BLaER1 treated with 17β-estradiol and CSF1 and Interleukin-3, amounts not matched to agents 10 nM and 100 nM (cell line): Measurements from ENCODE around the gene KDM4C.
A peak's percentile ranks its signal among the peaks of the same experiment; 100 is the strongest.

Experiments used
- H3K27ac ChIP-seq, 11 experiments: shearing (Covaris generic); formaldehyde crosslinking; 2 replicates each; pipeline ENCODE4 v1.8.1; 2022
- H3K27me3 ChIP-seq, 11 experiments: shearing (Covaris generic); formaldehyde crosslinking; 2 replicates each; pipeline ENCODE4 v1.8.1; 2022
- H3K36me3 ChIP-seq, 11 experiments: shearing (Covaris generic); formaldehyde crosslinking; 2 replicates each; pipeline ENCODE4 v1.8.1; 2022
- H3K4me1 ChIP-seq, 10 experiments: shearing (Covaris generic); formaldehyde crosslinking; 2 replicates each; pipeline ENCODE4 v1.8.1; 2022
- H3K4me2 ChIP-seq, 11 experiments: shearing (Covaris generic); formaldehyde crosslinking; 2 replicates each; pipeline ENCODE4 v1.8.1; 2022
- H3K4me3 ChIP-seq, 10 experiments: shearing (Covaris generic); formaldehyde crosslinking; 2 replicates each; pipeline ENCODE4 v1.8.1; 2022
- H3K9ac ChIP-seq, 11 experiments: shearing (Covaris generic); formaldehyde crosslinking; 2 replicates each; pipeline ENCODE4 v1.8.1; 2022
- H3K9me3 ChIP-seq, 11 experiments: shearing (Covaris generic); formaldehyde crosslinking; replicated peaks in 1 of 11; 2 replicates each; pipeline ENCODE4 v1.8.1; 2022
- H4K20me1 ChIP-seq, 11 experiments: shearing (Covaris generic); formaldehyde crosslinking; 2 replicates each; pipeline ENCODE4 v1.8.1; 2022
- Cebpa-rat ChIP-seq, 11 experiments: shearing (Covaris generic); IDR thresholded peaks; 2 replicates each; pipeline ENCODE4 v1.8.1; 2022

KDM4C gene

DNA sequence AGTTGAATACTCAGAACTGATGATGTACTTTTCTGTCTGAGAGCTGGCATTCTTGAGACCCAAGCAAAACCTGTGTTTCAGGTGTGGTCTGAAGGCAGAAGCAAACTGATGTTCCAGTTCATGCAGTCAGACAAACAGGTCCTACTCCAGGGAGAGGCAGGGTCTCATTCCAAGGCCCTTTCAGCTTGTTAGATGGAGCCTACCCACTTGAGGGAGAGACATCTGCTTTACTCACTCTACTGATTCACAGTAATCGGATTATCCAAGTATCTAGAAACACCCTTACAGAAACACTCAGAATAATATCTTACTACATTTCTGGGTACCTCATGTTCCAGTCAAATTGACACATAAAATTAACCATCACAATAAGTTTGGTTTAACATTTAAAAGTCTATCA lies 207.8 kb downstream of the KDM4C start:
- H3K27ac ChIP-seq, result no peak overlapping the region
- H3K36me3 ChIP-seq, result peaks cover 0 to 21% (median 7%) of the 10 kb centered on the region in 11 experiments; a peak in 10 of 22 replicates
- H3K4me3 ChIP-seq, result no peak overlapping the region
- H3K4me2 ChIP-seq, result no peak overlapping the region
- no peaks in the 10 kb centered on the region for H3K9me3 ChIP-seq
- no peak overlapping the region for H3K9ac ChIP-seq
- no peak for TF ChIP-seq Cebpa-rat (IDR thresholded peaks at IDR 0.05)
- H3K4me1 ChIP-seq, result peaks cover 0 to 11% (median 2%) of the 10 kb centered on the region in 10 experiments; a peak in 9 of 20 replicates
- H3K27me3 ChIP-seq, result no peaks in the 10 kb centered on the region
- peaks cover 0 to 41% (median 0%) of the 10 kb centered on the region in 11 experiments; a peak in 3 of 22 replicates for H4K20me1 ChIP-seq

DNA sequence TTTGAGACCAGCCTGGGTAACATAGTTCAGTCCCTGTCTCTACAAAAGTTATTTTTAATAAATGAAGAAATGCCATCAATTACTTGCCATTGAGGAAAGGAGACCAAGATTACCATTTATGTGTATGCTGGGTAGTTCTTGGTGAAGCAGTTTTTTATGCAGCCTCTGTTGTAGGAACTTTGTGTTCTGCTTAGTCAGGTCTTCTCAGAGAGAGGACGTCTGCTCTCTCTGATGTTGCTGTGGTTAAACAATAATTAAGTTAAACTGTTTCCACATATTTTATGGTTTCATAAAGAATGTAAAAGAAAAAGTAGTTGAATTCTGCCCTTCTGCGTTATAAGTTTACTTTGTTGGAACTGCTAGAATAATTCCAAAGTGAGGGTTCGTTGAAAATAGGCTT lies 210.5 kb downstream of the KDM4C start:
- H3K27me3 ChIP-seq, result no peaks in the 10 kb centered on the region
- H3K9me3 ChIP-seq, result no peaks in the 10 kb centered on the region
- H3K4me2 ChIP-seq, result no peak overlapping the region
- H3K4me1 ChIP-seq, result peaks cover 0 to 9% (median 0%) of the 10 kb centered on the region in 10 experiments; a peak in 4 of 20 replicates
- peaks cover 0 to 10% (median 0%) of the 10 kb centered on the region in 11 experiments; a peak in 2 of 22 replicates for H3K36me3 ChIP-seq
- no peak overlapping the region for H3K4me3 ChIP-seq
- no peak overlapping the region for H3K27ac ChIP-seq
- no peak overlapping the region for H3K9ac ChIP-seq
- no peak for TF ChIP-seq Cebpa-rat (IDR thresholded peaks at IDR 0.05)
- peaks cover 0 to 36% (median 0%) of the 10 kb centered on the region in 11 experiments; a peak in 3 of 22 replicates for H4K20me1 ChIP-seq

DNA sequence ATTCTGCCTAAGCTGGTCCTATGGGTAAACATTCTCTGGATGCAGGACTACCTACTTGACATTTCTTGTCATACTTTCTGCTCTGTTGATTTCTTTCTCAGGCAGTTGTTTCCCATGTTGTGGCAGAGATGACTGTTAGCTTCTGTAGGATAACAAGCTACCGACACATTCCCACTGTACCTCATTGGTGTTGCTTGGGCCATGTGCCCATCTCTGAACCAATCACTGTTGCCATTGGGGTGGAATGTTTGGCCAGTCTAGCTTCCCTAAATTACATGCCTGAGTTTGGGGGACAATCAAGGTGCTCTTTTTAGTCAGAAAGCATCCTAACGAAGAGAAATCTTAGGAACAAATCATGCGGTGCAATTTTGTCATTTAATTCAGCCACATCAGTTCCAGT lies 212.0 kb downstream of the KDM4C start:
- Histone ChIP-seq H3K4me1 (peaks cover 0 to 16% (median 4%) of the 10 kb centered on the region in 10 experiments; a peak in 9 of 20 replicates), H3K4me3 (no peak overlapping the region), H3K9ac (no peak overlapping the region), H3K36me3 (peaks cover 0 to 11% (median 0%) of the 10 kb centered on the region in 11 experiments; a peak in 2 of 22 replicates), H3K27me3 (no peaks in the 10 kb centered on the region), H3K9me3 (no peaks in the 10 kb centered on the region), H3K4me2 (no peak overlapping the region), H3K27ac (no peak overlapping the region), H4K20me1 (peaks cover 0 to 39% (median 0%) of the 10 kb centered on the region in 11 experiments; a peak in 3 of 22 replicates)
- TF ChIP-seq Cebpa-rat (IDR thresholded peaks at IDR 0.05), result no peak

DNA sequence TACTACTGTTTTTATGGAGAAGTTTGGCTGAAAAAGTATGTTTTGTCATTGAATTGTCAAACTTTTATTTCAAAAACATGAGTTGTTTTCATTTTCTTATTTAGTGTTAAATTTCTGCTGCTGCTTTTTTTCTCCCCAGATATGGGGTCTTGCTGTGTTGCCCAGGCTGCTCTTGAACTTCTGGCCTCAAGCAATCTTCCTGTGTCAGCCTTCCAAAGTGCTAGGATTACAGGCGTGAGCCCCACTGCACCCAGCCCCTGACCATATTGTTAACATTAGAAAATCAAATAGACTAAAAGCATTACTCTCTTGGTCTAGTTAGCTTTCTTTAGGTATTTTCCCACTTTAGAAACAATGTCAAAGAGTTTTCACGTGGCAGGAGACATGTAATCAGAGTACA lies 215.3 kb downstream of the KDM4C start:
- TF ChIP-seq Cebpa-rat (IDR thresholded peaks at IDR 0.05), result no peak

DNA sequence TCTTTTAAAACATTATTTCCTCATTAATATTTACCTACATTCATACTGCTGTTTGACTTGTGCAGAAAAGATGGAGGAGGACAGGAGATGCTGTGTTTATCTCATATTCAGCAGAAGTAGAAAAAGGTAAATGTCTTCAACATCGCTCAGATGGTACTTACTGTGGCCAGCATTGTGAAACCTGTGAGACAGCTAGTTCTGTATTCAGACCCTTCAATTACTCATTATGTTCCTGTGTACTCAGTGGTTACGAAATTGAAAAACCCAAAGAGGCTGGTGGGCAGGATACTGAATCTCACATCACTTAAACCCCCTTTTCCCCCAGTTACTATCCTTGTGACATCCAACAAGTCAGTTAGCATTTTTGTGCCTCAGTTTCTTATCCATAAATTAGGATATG lies 216.0 kb downstream of the KDM4C start:
- Histone ChIP-seq H4K20me1 (peaks cover 0 to 39% (median 0%) of the 10 kb centered on the region in 11 experiments; a peak in 3 of 22 replicates), H3K4me2 (peak overlapping the region in 3 of 11 experiments; percentile 7 to 45 (median 15); a peak in 5 of 22 replicates), H3K9ac (no peak overlapping the region), H3K27me3 (no peaks in the 10 kb centered on the region), H3K9me3 (no peaks in the 10 kb centered on the region), H3K27ac (peak overlapping the region in 2 of 11 experiments; percentile 15 to 56; a peak in 1 of 22 replicates), H3K36me3 (peaks cover 0 to 21% (median 3%) of the 10 kb centered on the region in 11 experiments; a peak in 5 of 22 replicates), H3K4me1 (peaks cover 0 to 12% (median 0%) of the 10 kb centered on the region in 10 experiments; a peak in 8 of 20 replicates), H3K4me3 (no peak overlapping the region)
- no peak for TF ChIP-seq Cebpa-rat (IDR thresholded peaks at IDR 0.05)

More for the DNA sequence above, 215.3 kb downstream of the KDM4C start:
- peaks cover 0 to 41% (median 0%) of the 10 kb centered on the region in 11 experiments; a peak in 3 of 22 replicates for H4K20me1 ChIP-seq
- no peak overlapping the region for H3K4me3 ChIP-seq
- no peaks in the 10 kb centered on the region for H3K9me3 ChIP-seq
- no peaks in the 10 kb centered on the region for H3K27me3 ChIP-seq
- no peak overlapping the region for H3K9ac ChIP-seq
- peaks cover 0 to 14% (median 0%) of the 10 kb centered on the region in 11 experiments; a peak in 3 of 22 replicates for H3K36me3 ChIP-seq
- H3K4me1 ChIP-seq, result peaks cover 0 to 14% (median 2%) of the 10 kb centered on the region in 10 experiments; a peak in 9 of 20 replicates
- peak overlapping the region in 2 of 11 experiments; percentile 0 to 7; a peak in 1 of 22 replicates for H3K4me2 ChIP-seq
- H3K27ac ChIP-seq, result peak overlapping the region in 2 of 11 experiments; percentile 28 to 56; a peak in 3 of 22 replicates

DNA sequence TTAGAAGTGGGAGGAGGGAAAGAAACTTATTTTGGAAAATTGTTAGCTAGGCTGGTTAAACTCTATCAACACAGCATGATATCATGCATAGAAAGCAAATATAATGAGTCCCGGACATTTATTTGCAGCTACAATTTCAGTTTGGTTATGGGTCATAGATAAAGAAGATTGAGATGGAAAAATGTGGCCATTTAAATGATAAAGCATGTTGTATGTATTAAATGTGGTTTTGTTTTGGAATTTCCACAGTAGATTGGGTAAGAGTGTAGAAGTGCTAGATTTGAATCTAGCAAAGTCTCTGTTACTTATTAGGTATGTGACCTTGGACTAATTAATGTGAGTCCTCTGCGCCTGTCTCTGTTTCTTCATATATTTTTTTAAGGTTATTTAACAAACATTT lies 217.4 kb downstream of the KDM4C start:
- no peak overlapping the region for H3K4me2 ChIP-seq
- no peaks in the 10 kb centered on the region for H3K9me3 ChIP-seq
- no peak for TF ChIP-seq Cebpa-rat (IDR thresholded peaks at IDR 0.05)
- H3K9ac ChIP-seq, result no peak overlapping the region
- no peaks in the 10 kb centered on the region for H3K27me3 ChIP-seq
- peaks cover 0 to 31% (median 4%) of the 10 kb centered on the region in 11 experiments; a peak in 7 of 22 replicates for H3K36me3 ChIP-seq
- peaks cover 0 to 33% (median 0%) of the 10 kb centered on the region in 11 experiments; a peak in 3 of 22 replicates for H4K20me1 ChIP-seq
- H3K27ac ChIP-seq, result no peak overlapping the region
- H3K4me3 ChIP-seq, result no peak overlapping the region
- H3K4me1 ChIP-seq, result peaks cover 0 to 12% (median 0%) of the 10 kb centered on the region in 10 experiments; a peak in 8 of 20 replicates

DNA sequence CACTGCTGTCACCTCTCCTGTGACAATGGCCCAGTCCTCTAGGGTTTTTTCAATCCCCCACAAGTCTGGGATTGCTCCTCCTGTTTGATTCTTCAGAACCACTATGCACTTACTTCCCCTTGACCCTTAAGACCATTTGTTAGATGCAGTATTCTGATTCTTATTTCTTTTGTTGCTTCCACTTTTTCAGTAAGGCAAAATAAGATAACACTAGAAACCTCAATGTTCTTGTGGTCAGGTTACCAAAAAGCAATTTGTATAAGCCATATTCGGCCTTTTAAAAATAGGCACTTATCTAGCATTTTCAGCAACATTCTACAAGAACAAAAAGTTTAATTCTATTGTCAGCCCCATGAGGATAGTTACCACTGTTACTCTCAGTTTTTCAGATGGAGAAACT lies 220.0 kb downstream of the KDM4C start:
- no peaks in the 10 kb centered on the region for H3K27me3 ChIP-seq
- H3K27ac ChIP-seq, result no peak overlapping the region
- no peak overlapping the region for H3K4me3 ChIP-seq
- H3K4me2 ChIP-seq, result no peak overlapping the region
- no peaks in the 10 kb centered on the region for H3K9me3 ChIP-seq
- no peak overlapping the region for H3K9ac ChIP-seq
- H3K4me1 ChIP-seq, result peaks cover 0 to 12% (median 0%) of the 10 kb centered on the region in 10 experiments; a peak in 8 of 20 replicates
- no peak for TF ChIP-seq Cebpa-rat (IDR thresholded peaks at IDR 0.05)
- H4K20me1 ChIP-seq, result peaks cover 0 to 29% (median 0%) of the 10 kb centered on the region in 11 experiments; a peak in 3 of 22 replicates
- H3K36me3 ChIP-seq, result peaks cover 7 to 53% (median 24%) of the 10 kb centered on the region in 11 experiments; a peak in 20 of 22 replicates

DNA sequence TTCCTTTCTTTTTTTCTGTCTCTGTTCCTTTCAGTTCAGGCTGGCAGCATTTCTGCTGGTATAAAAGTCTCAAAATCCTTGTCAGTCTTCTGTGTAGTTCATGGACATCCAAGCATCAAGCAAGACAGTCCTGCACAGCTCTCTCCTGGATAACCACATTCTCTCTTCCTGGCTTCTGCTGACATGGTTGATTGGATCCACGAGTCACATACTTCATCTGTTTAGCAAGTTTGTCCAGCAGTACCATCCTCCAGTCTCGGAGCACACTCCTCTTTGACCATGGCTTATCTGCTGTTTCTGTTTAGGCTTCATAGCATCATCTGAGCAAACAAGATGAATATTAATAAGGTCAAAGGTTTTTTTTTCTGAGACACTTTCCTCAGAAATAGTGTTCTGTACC lies 220.8 kb downstream of the KDM4C start:
- H3K27me3 ChIP-seq, result no peaks in the 10 kb centered on the region
- no peak for TF ChIP-seq Cebpa-rat (IDR thresholded peaks at IDR 0.05)

DNA sequence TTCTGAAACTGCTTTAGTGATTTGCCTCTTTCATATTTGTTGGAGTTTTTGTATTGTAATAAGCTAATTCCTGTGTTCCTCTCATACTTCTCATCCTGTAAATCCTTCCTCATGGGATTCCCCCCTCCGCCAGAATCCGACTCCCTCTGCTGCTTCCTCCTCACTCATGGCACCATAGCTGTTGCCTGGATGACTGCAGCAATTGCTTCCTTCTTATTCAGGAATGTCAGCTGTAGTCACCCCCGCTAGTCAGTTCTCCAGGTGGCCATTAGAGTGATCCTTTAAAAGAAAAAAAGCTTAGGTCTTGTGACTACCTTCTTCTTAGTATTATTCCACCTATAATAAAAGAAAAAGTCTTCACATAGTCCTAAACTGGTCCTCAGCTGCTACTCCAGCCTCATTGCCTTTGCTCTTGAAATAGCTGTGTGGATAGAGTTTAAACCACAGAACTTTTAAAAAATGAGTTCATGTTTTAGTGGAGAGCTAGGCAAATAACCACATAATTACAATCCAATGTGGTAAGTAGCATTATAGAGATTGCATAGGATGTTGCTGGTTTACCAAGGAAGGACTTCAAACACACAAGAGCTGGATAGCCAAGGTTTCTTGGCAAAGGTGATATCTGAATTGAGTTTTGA lies 227.3 kb downstream of the KDM4C start:
- no peak overlapping the region for H3K27ac ChIP-seq
- 0 out of 22 replicates have a peak, but pooled peaks cover 0 to 6% (median 0%) of the 10 kb centered on the region in 11 experiments for H4K20me1 ChIP-seq
- H3K9me3 ChIP-seq, result no peaks in the 10 kb centered on the region
- peaks cover 65 to 94% (median 89%) of the 10 kb centered on the region in 11 experiments for H3K36me3 ChIP-seq
- no peak for TF ChIP-seq Cebpa-rat (IDR thresholded peaks at IDR 0.05)
- no peak overlapping the region for H3K4me2 ChIP-seq
- H3K4me3 ChIP-seq, result no peak overlapping the region
- no peaks in the 10 kb centered on the region for H3K27me3 ChIP-seq
- no peaks in the 10 kb centered on the region for H3K4me1 ChIP-seq
- H3K9ac ChIP-seq, result no peak overlapping the region

More for the DNA sequence above, 220.8 kb downstream of the KDM4C start:
- H3K36me3 ChIP-seq, result peaks cover 14 to 61% (median 28%) of the 10 kb centered on the region in 11 experiments; a peak in 20 of 22 replicates
- peaks cover 0 to 21% (median 0%) of the 10 kb centered on the region in 11 experiments; a peak in 3 of 22 replicates for H4K20me1 ChIP-seq
- peaks cover 0 to 7% (median 0%) of the 10 kb centered on the region in 10 experiments; a peak in 6 of 20 replicates for H3K4me1 ChIP-seq
- no peak overlapping the region for H3K27ac ChIP-seq
- H3K9ac ChIP-seq, result no peak overlapping the region
- no peak overlapping the region for H3K4me2 ChIP-seq
- H3K4me3 ChIP-seq, result no peak overlapping the region
- H3K9me3 ChIP-seq, result no peaks in the 10 kb centered on the region
